ENCODE data around the gene SYVN1.

DNA sequence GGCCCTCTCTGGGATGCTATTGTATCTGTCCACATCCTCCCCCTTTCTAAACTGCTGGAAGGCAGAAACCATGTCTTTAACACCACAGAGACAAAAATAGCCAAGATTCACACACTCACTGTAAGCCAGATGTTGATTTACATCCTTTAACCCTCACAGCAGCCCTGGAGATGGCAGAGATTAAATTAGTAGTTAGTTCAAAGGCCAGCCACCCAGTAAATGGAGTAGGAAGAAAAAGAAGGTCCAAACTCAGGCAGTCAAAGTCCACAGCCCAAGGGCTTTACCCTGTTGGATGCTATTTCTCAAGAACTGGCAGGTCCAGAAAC is 14.7 kb downstream of the SYVN1 start:
- TF ChIP-seq, protein P1, sequence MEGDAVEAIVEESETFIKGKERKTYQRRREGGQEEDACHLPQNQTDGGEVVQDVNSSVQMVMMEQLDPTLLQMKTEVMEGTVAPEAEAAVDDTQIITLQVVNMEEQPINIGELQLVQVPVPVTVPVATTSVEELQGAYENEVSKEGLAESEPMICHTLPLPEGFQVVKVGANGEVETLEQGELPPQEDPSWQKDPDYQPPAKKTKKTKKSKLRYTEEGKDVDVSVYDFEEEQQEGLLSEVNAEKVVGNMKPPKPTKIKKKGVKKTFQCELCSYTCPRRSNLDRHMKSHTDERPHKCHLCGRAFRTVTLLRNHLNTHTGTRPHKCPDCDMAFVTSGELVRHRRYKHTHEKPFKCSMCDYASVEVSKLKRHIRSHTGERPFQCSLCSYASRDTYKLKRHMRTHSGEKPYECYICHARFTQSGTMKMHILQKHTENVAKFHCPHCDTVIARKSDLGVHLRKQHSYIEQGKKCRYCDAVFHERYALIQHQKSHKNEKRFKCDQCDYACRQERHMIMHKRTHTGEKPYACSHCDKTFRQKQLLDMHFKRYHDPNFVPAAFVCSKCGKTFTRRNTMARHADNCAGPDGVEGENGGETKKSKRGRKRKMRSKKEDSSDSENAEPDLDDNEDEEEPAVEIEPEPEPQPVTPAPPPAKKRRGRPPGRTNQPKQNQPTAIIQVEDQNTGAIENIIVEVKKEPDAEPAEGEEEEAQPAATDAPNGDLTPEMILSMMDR (IDR thresholded peaks at IDR 0.05) = no peak
- TF ChIP-seq RELA (CRISPR knock-in tag; IDR thresholded peaks at IDR 0.05; ENCODE audit: borderline replicate concordance) (no peak), FOXK1 (CRISPR knock-in tag; IDR thresholded peaks at IDR 0.05) (no peak), GABPB1 (CRISPR knock-in tag; IDR thresholded peaks at IDR 0.05) (no peak), SMAD3 (CRISPR knock-in tag; IDR thresholded peaks at IDR 0.05; ENCODE audit: borderline replicate concordance) (no peak), JUN (CRISPR knock-in tag; IDR thresholded peaks at IDR 0.05) (no peak), NFYB (CRISPR knock-in tag; conservative IDR thresholded peaks at IDR 0.05; ENCODE audit: low read depth) (no peak), MYBL2 (CRISPR knock-in tag; IDR thresholded peaks at IDR 0.05) (no peak)
- TF ChIP-seq, protein P2, sequence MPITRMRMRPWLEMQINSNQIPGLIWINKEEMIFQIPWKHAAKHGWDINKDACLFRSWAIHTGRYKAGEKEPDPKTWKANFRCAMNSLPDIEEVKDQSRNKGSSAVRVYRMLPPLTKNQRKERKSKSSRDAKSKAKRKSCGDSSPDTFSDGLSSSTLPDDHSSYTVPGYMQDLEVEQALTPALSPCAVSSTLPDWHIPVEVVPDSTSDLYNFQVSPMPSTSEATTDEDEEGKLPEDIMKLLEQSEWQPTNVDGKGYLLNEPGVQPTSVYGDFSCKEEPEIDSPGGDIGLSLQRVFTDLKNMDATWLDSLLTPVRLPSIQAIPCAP (CRISPR knock-in tag; IDR thresholded peaks at IDR 0.05) = no peak
- TF ChIP-seq, protein P3, sequence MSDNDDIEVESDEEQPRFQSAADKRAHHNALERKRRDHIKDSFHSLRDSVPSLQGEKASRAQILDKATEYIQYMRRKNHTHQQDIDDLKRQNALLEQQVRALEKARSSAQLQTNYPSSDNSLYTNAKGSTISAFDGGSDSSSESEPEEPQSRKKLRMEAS (CRISPR knock-in tag; IDR thresholded peaks at IDR 0.05) = no peak
